HG02970 (cell line): ENCODE measurements around the gene ZFX.
"Not testable (repeated sequence)": the region's sequence is repeated elsewhere in the genome, so short reads cannot be mapped to it uniquely, and the experiment has no call there.

Source experiments
- ATAC-seq: cut with Tn5 transposase; IDR thresholded peaks from one replicate; pipeline ENCODE4 v1.9.1; 2021; ENCODE audit warnings: mild to moderate bottlenecking, moderate library complexity, moderate number of reproducible peaks; ENCODE audit not compliant: unreplicated experiment, low FRiP score

ZFX gene

GRCh38 chrX:24150898-24151297 is 1.4 kb downstream of the ZFX start:
- no peak for ATAC-seq

- ATAC-seq, result no peak
These were observed 2.0 kb downstream of the ZFX start for GRCh38 chrX:24151513-24151912.

- ATAC-seq, result no peak
These were observed 3.8 kb downstream of the ZFX start for GRCh38 chrX:24153178-24153795.

- ATAC-seq, result no peak
These were observed 4.3 kb downstream of the ZFX start for GRCh38 chrX:24153796-24154189.

GRCh38 chrX:24154490-24155034 is 5.0 kb downstream of the ZFX start:
- no peak for ATAC-seq

GRCh38 chrX:24155747-24156146 is 6.2 kb downstream of the ZFX start:
- ATAC-seq, result not testable (repeated sequence)

- no peak for ATAC-seq
These were observed 6.6 kb downstream of the ZFX start for GRCh38 chrX:24156177-24156576.

GRCh38 chrX:24158881-24159280 is 9.4 kb downstream of the ZFX start:
- no peak for ATAC-seq

GRCh38 chrX:24166078-24166477 is 16.5 kb downstream of the ZFX start:
- ATAC-seq, result no peak

GRCh38 chrX:24167719-24168472 is 18.4 kb downstream of the ZFX start:
- no peak for ATAC-seq

GRCh38 chrX:24168807-24169206 is 19.3 kb downstream of the ZFX start:
- ATAC-seq, result no peak

GRCh38 chrX:24169211-24169610 is 19.7 kb downstream of the ZFX start:
- ATAC-seq, result no peak

GRCh38 chrX:24173115-24173847 is 23.8 kb downstream of the ZFX start:
- no peak for ATAC-seq

GRCh38 chrX:24175276-24175675 is 25.7 kb downstream of the ZFX start:
- no peak for ATAC-seq

GRCh38 chrX:24178441-24178840 is 28.9 kb downstream of the ZFX start:
- no peak for ATAC-seq

- ATAC-seq, result no peak
These were observed 34.5 kb downstream of the ZFX start for GRCh38 chrX:24184018-24184417.

GRCh38 chrX:24186483-24186882 is 37.0 kb downstream of the ZFX start:
- no peak for ATAC-seq

GRCh38 chrX:24186986-24187385 is 37.5 kb downstream of the ZFX start:
- ATAC-seq, result no peak

GRCh38 chrX:24189490-24189889 is 40.0 kb downstream of the ZFX start:
- ATAC-seq, result no peak

- no peak for ATAC-seq
These were observed 41.1 kb downstream of the ZFX start for GRCh38 chrX:24190500-24191156.

GRCh38 chrX:24196509-24196908 is 47.0 kb downstream of the ZFX start:
- ATAC-seq, result no peak
